H1 (cell line): ENCODE measurements around the gene GNG8. TPM values are rescaled to one million over a fixed set of nuclear protein-coding genes. Genes with fewer than 3 reads are reported as not detected.

Experiments used
- ASH2L ChIP-seq: fragments of 200-600, 300-600 bp; sonication (generic); IDR thresholded peaks from one replicate; pipeline ENCODE4 v1.7.1; 2017; ENCODE audit warnings: low read length
- polyA plus RNA-seq, 7 experiments: library from polyadenylated mRNA; depleted of rRNA in 3 of 7; stranded (reverse) in 5 of 7; unstranded in 2 of 7; fragments of >200 nt in 5 of 7; fragments of 200-250 nt in 2 of 7; gene quantifications; 1 replicate in 5 of 7; 2 replicates in 1 of 7; 4 replicates in 1 of 7; pipeline versions ENCODE4 v1.2.1 to v1.2.3, GENCODE V29; 2011 to 2013; ENCODE audit warnings: missing spikeins in 2 of 7, mixed read lengths in 2 of 7
- total RNA-seq: library from RNA; stranded (reverse); fragmentation: NEBNext Ultra II Directional; extraction: Animal tissue kit (Norgen Biotek cat#: 25700); gene quantifications from 2 replicates; pipeline ENCODE4 v1.2.1, GENCODE V29; 2021

The GNG8 gene
- total and polyA plus RNA-seq, 2 of the 8 experiments (the other 6 are each of a cell fraction or from before 2014, with no cell fraction given): not detected

DNA sequence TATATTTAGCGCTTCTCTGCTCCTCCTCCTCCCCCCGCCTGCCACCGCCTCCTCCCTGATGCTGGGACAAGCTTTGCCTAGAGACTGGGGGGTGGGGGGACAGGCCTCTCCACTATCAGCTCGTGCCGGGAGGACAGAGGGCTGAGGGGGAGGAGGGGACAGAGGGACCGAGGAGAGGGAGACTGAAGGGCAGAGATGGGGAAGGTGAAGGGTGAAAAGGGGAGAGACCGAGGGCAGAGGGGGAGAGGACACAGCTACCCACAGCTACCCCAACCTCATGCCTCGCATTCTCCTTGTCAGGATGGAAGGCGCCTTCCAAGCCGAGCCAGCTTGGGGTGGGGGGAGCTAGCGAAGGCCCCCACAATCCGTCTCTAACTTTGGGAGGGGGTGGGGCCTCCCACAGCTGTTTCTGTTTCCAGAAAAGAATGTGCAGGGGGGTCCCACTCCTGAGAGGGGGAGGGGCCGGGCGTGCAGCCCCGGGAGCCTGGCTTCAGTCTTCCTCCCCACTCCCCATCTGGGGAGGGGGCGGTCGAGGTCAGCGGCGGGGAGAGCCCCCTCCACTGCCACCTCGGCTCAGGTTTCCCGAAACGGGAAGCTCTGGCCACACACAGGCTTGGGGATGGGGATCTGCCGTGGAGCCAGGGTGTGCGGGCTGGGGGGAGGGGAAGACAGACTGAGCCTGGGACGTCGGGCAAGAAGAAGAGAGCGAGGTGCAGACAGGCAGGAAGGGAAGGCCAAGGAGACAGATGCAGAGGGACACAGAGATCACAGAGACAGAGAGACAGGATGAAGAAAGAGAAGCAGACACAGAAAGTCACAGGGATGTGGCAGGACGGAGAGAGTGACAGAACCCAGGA lies 23.4 kb upstream of the GNG8 start (continued):
- peak; percentile 26 for TF ChIP-seq ASH2L
